ENCODE data around the gene UBAC1. TPM values are rescaled to one million over a fixed set of nuclear protein-coding genes. Genes with fewer than 3 reads are reported as not detected.

The UBAC1 gene
- total RNA-seq, 1 donor from 2014 or later, result 34.5 TPM

- DNase-seq (ENCODE audit: extremely low spot score, unreplicated experiment), result no peak
- Mint-ChIP-seq H3K4me1 (ENCODE audit: unreplicated experiment) (no peaks in the 10 kb centered on the region), H3K9me3 (no peaks in the 10 kb centered on the region), H3K27me3 (no peaks in the 10 kb centered on the region), H3K36me3 (peaks cover 8% of the 10 kb centered on the region), H3K4me3 (no peak overlapping the region), H3K27ac (no peak overlapping the region)
- TF ChIP-seq CTCF (conservative IDR thresholded peaks at IDR 0.05), result no peak
Measured at GRCh38 chr9:135930446-135931345, 30.5 kb downstream of the UBAC1 start.

GRCh38 chr9:135929656-135930445 is 31.3 kb downstream of the UBAC1 start:
- TF ChIP-seq CTCF (conservative IDR thresholded peaks at IDR 0.05), result no peak
- H3K4me3 Mint-ChIP-seq, result no peak overlapping the region
- no peak for DNase-seq (ENCODE audit: extremely low spot score, unreplicated experiment)
- peaks cover 4% of the 10 kb centered on the region for H3K36me3 Mint-ChIP-seq
- H3K27ac Mint-ChIP-seq, result no peak overlapping the region
- no peaks in the 10 kb centered on the region for H3K4me1 Mint-ChIP-seq (ENCODE audit: unreplicated experiment)
- no peaks in the 10 kb centered on the region for H3K9me3 Mint-ChIP-seq
- H3K27me3 Mint-ChIP-seq, result no peaks in the 10 kb centered on the region

GRCh38 chr9:135928731-135929655 is 32.2 kb downstream of the UBAC1 start:
- H3K36me3 Mint-ChIP-seq, result peaks cover 4% of the 10 kb centered on the region
- TF ChIP-seq CTCF (conservative IDR thresholded peaks at IDR 0.05), result no peak
- no peaks in the 10 kb centered on the region for H3K9me3 Mint-ChIP-seq
- no peak overlapping the region for H3K4me3 Mint-ChIP-seq
- DNase-seq (ENCODE audit: extremely low spot score, unreplicated experiment), result no peak
- H3K4me1 Mint-ChIP-seq (ENCODE audit: unreplicated experiment), result no peaks in the 10 kb centered on the region
- no peaks in the 10 kb centered on the region for H3K27me3 Mint-ChIP-seq
- no peak overlapping the region for H3K27ac Mint-ChIP-seq

- H3K27ac Mint-ChIP-seq, result no peak overlapping the region
- H3K27me3 Mint-ChIP-seq, result no peaks in the 10 kb centered on the region
- no peaks in the 10 kb centered on the region for H3K4me1 Mint-ChIP-seq (ENCODE audit: unreplicated experiment)
- DNase-seq (ENCODE audit: extremely low spot score, unreplicated experiment), result no peak
- H3K36me3 Mint-ChIP-seq, result peaks cover 4% of the 10 kb centered on the region
- H3K9me3 Mint-ChIP-seq, result no peaks in the 10 kb centered on the region
- no peak overlapping the region for H3K4me3 Mint-ChIP-seq
- no peak for TF ChIP-seq CTCF (conservative IDR thresholded peaks at IDR 0.05)
Measured at GRCh38 chr9:135928074-135928730, 33.0 kb downstream of the UBAC1 start.
